ENCODE data around the gene STAT3.
"Not testable (repeated sequence)": the region's sequence is repeated elsewhere in the genome, so short reads cannot be mapped to it uniquely, and the experiment has no call there.

STAT3 gene

DNA sequence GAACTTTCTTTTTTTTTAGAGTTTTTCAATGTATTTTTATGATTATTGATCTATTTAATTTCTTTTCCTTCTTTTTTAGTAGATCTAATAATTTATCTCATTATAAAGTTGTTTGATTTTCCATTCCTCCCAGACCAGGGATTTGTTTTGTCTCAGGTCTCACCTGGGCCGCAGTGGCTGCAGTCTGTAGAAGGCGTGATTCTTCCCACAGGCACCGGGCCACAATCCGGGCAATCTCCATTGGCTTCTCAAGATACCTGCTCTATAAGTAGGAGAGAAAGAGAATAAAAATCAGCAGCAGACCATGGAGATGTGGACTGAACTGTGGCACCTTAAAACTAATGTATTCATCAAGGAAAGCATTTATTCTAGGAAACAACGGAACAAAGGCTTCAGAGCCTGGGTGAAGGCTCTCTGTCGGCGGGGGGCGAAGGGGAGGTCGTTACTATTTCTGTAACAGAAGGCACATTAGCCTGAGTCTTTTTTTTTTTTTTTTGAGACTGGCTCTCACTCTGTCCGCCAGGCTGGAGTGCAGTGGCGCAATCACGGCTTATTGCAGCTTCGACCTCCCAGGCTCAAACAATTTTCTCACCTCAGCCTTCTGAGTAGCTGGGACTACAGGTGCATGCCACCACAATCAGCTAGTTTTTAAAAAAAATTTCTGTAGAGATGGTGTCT is 42.7 kb downstream of the STAT3 start:
- DNase-seq, result no peak

DNA sequence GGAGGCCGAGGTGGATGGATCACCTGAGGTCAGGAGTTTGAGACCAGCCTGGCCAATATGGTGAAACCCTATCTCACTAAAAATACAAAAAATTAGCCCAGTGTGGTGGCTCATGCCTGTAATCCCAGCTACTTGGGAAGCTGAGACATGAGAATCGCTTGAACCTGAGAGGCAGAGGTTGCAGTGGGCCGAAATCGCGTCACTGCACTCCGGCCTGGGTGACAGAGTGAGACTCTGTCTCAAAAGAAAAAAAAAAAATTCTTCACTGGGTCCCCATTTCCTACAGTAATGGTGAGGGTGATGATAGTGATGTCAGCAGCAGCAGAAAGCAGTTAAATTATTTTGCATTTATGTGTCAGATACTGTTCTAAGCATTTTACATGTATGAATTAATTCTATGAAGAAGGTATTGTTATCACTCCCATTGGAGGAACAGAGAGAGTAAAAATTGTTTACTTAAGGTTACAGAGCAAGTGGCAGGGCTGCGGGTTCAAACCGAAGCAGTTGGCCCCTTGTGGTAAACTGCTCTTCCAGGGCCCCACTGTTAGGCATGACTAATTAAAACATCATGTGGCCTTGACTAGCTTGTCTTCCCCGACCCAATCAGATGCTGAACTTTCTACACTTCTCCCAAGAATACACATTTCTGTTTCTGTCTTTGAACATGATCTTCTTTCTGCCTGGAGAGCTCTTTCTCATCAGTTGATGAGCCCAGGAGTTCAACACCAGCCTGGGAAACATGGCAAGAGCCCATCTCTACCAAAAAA is 45.8 kb downstream of the STAT3 start:
- peak; percentile 57 for DNase-seq

DNA sequence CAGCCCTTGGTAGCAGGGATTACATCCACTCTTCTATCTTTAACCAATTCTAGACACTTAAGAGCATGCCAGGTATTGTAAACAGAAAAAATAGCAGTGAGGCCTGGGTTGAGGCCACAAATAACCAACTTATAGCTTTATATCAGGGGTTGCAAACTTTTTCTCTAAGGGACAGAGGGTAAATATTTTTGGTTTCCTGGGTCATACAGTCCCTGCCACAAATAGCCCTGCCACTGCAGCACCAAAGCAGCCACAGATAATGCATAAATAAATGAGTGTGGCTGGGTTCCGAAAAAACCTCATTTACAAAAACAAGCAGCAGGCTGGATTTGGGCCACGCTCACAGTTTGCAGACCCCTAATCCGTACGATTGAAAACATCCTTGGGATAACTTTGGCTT is 46.7 kb downstream of the STAT3 start:
- no peak for DNase-seq

DNA sequence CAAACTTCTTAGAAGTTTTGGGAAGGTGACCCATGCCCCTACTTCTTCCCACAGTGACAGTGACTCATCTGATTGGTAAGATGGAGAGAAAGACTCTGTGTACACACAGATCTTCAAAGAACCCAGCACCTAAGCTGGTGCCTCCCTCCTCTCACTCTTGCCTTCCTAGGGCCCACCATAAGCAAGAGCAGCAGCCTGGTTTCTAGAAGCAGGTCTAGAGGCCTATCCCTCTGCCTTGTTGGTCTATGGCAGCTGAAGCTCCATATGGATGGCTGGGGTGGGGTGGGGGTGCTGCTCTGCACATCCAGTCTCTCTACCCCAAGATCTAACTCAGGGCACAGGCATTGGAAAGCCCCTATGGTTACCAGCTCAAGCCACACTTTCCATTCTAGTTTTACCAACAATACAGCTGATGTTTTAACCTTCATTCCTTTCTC is 47.5 kb downstream of the STAT3 start:
- peak; percentile 48 for DNase-seq

DNA sequence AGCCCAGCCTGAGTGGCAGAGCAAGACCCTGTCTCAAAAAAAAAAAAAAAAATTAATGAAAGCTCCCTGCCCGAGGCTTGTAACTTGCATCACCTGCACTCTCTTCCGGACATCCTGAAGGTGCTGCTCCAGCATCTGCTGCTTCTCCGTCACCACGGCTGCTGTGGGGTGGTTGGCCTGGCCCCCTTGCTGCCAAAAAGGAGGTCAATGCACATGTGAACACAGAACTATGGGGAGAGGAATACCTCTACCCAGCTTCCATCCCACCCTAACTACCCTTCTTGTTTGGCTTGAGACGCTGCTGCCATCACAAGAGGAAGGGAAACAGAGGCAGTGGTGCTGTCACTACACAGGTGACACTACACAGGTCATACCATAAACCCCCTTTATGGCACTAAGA is 49.0 kb downstream of the STAT3 start:
- DNase-seq, result no peak

DNA sequence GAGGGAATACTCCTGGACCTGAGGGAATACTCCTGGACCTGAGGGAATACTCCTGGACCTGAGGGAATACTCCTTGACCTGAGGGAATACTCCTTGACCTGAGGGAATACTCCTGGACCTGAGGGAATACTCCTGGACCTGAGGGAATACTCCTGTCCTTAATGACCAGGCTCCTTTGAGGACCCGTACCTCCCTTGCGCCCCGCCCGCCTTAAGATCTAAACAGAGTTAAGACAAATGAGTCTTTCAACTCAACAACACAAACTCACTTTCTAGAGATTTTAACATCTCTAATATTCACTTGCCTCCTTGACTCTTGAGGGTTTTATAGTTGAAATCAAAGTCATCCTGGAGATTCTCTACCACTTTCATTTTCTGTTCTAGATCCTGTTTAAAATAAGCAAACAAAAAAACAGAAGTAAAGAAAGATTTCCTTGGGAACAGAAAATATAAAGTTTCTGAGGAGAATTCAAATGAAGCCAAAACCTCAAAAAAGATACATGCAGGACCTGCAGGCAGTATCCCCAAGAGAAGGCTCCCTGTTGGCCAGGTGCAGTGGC is 49.7 kb downstream of the STAT3 start:
- DNase-seq, result no peak

DNA sequence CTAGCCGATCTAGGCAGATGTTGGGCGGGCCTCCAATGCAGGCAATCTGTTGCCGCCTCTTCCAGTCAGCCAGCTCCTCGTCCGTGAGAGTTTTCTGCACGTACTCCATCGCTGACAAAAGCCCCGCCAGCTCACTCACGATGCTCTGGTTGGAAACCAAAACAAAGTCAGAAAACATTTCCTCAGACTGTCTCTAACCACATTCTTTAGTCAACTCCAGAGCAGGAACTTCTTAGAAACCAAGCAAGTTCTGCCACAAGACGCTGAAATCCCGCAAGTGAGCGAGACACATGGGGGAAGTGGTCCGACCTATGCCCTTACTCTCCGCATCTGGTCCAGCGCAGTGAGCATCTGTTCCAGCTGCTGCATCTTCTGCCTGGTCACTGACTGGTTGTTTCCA is 50.8 kb downstream of the STAT3 start:
- peak; percentile 81 for DNase-seq

DNA sequence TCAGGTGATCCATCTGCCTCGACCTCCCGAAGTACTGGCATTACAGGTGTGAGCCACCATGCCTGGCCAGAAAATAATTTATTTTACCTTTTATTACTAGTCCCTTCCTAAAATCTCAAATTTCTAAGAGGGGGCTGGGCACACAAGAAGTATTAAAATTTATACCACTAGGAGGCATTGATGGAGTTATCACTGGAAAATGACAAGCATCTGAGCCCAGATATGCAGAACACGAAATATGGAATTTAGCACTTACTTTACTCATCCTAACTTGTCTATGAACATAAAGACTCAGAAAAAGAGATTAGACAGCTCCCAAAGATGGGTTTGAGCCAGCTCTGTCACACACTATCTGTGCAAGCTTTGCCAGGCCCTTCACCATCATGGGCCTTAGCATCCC is 53.6 kb downstream of the STAT3 start:
- DNase-seq, result no peak

DNA sequence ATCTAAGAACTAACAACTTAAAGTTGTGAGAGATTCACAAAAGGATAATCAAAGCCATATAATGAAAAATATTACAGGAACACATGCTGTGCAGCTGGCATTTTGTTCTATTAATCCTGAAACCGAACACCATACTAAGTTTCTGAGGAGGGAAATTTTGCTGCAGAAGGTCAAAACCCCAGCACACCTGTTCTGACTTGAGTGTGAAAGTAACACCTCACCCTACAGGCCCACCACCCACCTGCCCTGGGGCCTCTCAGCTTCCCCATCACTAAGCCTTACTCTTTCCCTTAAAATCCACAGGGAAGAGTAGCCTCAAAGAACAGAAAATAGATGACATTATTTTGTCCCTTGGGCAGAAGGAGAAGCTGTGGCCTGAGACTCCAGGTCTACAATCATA is 55.2 kb downstream of the STAT3 start:
- no peak for DNase-seq

DNA sequence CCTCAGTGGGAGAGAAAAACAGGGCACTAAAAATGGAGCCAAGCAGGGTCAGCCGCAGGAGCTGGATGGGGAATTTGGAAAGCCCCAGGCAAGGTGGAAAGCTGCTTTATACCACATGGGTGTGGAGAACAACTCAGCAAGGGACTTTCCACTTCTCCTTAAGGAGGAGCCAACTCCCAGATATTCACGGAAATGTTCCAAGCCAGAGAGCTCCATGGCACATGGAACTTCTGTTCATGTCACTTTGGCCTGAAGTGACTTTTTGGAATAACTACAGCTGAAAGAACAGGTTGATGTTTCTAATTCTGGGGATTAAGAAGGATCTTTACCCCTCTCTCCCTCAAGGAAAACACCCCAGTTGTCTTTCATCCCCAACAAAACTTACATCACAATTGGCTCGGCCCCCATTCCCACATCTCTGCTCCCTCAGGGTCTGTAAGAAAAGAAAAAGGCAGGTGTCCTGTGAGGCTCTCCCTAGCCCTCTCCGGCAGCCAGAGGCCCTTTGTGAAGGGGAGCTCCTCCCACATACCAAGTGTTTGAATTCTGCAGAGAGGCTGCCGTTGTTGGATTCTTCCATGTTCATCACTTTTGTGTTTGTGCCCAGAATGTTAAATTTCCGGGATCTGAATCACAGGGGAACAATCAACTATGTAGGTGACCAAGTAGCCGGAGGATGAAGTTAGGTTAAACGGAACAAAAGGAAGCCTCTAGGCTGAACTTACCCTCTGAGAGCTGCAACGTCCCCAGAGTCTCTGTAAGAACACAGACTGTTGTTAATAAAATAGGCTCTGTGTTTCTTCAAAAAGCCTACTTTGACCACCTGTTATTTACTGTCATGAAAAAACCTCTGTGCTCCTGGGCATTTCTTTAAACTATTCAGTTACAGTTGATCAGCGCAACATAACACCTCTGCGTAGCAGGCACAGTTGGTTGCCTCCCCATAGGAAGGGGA is 58.9 kb downstream of the STAT3 start:
- DNase-seq, result no peak

DNA sequence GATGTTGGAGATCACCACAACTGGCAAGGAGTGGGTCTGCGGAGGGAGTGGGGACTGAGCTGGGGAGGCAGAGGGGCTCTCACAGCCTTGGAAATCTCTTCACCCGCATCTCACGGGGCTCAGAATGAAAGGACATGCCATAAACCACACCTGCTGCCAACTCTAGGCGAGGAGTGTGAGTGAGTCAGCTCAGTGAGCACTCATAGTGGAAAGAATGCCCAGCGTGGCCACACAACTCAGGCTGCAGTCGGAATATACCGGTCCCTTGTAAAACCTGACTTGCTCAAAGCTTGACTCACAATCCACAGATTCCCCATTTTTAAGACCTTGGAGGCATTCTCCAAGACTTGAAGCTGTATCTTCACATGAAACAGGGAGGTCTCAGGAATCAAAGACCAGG is 63.2 kb downstream of the STAT3 start:
- DNase-seq, result no peak

DNA sequence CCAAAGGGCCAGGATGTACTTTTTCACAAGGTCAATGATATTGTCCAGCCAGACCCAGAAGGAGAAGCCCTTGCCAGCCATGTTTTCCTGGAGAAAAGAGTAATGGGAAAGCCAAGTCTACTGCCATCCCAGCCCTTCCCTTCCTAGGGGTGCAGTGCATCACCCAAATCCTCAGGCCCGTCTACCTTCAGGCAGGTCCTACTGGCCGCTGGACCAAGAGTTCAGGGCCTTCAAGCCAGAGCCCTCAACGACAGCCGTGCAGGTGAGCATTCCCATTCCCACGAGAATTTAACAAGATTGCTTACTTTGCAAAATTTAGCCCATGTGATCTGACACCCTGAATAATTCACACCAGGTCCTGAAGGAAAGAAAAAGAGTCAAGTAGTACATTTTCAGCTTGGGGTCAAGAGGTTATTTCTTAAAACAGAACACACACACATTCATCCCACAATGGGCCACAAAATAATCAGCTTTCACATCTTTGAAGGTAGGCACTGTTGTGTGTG is 64.9 kb downstream of the STAT3 start:
- DNase-seq, result no peak

DNA sequence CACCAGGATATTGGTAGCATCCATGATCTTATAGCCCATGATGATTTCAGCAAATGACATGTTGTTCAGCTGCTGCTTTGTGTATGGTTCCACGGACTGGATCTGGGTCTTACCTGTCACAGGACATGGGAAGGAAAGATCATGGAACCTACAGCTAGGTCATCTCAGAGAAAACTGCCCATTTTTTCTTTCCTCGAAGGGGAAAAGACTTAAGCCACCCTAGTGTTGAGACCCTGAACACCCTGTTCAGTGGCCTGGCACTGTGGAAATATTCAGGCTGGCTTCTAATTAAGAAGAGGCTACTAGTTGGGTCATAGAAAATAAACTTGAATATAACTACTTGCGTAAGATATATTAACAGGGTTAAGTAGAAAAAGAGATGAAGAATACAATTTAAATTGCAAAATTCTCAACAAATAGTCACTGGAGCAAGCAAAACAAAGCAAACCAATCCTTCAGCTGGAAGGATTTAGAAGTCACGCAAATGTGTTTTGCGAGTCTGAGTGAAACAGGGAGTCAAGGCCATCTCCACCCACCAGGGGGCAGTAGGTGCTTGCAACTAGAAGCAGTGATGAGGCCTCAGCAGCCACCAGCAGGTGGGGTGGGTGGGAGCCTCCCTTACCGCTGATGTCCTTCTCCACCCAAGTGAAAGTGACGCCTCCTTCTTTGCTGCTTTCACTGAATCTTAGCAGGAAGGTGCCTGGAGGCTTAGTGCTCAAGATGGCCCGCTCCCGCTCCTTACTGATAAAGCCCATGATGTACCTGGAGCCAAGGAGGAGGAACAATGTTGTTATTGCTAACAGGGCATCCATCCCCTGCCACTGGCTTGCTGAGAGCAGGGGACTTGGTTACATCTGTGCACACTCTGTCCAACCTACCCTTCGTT is 65.6 kb downstream of the STAT3 start:
- DNase-seq, result peak; percentile 96

DNA sequence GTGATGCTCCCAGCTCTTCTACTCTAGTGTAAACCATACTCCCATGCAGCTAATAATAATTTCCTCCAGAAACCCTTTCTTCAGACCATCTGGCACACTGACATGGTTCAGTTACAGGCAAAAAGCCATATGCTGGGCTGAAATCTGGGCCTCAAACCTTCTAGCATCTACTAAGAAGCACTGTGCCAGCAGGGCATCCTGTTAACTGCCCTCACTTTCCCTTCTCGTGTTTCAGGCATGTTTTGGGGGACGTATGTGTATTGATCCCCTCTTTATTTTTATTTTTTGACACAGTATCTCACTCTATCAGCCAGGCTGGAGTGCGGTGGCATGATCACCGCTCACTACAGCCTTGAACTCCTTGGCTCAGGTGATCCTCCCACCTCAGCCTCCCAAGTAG is 66.7 kb downstream of the STAT3 start:
- DNase-seq, result no peak

DNA sequence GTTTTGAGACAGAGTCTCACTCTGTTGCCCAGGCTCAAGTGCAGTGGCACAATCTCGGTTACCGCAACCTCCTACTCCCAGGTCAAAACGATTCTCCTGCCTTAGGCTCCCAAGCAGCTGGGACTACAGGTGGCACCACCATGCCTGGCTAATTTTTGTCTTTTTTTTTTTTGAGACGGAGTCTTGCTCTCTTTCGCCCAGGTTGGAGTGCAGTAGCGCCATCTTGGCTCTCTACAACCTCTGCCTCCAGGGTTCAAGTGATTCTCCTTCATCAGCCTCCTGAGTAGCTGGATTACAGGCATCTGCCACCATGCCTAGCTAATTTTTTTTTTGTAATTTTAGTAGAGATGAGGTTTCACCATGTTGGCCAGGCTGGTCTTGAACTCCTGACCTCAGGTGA is 70.3 kb downstream of the STAT3 start:
- not testable (repeated sequence) for DNase-seq

DNA sequence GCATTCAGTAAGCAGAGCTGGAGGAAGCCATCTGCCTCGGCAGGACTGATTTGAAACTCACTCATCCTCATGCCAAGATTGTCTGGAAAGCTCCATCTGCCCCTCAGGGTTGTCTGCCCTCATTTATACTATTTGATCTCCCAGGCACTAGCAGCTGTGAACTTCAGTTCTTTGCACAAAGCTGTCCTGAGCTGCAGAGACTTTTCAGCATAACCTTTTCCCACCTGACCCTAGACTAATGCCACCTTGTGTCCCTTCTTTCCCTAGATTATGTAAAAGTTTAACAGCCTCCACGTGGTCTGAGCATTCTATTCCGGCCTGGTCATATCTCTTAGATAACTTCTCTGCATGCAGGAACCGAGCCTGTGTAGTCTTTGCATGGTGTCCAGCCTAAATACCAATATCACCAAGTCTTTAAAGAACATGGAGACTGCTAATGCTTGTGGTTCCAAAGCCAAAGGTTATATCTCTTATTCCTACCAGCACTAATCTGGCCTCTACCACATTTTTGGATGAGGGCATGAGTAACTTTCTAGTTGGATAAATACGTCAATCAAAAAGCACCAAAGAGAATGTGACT is 70.9 kb downstream of the STAT3 start:
- DNase-seq, result no peak

DNA sequence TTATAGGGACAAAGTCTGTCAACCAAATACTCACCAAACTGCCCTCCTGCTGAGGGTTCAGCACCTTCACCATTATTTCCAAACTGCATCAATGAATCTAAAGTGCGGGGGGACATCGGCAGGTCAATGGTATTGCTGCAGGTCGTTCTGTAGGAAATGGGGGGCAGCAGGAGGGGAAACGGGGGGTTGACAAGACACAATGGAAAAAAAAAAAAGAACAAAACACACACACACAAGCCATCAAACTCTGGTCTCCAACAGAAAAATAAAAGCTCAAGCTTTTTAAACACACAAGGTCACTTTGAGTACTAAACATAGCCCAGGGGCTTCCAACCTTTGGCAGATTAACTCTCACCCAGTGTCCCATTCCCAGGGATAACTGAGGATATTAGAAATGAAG is 71.5 kb downstream of the STAT3 start:
- no peak for DNase-seq

DNA sequence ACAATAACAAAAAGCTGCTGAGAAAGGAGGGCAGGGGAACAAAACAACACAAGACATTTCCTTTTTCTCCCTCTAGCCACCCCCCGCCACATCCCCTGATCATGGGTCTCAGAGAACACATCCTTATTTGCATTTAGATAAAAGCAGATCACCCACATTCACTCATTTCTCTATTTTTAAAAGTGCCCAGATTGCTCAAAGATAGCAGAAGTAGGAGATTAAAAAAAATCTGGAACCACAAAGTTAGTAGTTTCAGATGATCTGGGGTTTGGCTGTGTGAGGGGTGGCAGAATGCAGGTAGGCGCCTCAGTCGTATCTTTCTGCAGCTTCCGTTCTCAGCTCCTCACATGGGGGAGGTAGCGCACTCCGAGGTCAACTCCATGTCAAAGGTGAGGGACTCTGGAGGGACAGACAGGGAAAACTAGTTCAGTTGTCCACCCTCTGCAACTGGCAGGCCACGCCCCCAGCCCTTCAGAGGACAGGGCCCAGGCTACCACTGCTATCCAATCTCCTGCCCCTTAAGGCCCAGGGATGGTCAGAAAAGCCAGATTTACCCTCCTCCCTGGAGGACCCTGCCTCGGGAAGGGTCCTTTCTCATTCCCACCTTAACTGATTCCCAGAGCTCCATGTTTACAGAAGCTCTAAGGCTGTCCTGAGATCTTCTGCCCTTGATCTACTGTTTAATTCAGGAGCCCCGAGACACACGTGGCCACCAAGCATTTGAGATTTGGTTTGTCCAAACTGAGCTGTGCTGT is 72.7 kb downstream of the STAT3 start:
- DNase-seq, result no peak

DNA sequence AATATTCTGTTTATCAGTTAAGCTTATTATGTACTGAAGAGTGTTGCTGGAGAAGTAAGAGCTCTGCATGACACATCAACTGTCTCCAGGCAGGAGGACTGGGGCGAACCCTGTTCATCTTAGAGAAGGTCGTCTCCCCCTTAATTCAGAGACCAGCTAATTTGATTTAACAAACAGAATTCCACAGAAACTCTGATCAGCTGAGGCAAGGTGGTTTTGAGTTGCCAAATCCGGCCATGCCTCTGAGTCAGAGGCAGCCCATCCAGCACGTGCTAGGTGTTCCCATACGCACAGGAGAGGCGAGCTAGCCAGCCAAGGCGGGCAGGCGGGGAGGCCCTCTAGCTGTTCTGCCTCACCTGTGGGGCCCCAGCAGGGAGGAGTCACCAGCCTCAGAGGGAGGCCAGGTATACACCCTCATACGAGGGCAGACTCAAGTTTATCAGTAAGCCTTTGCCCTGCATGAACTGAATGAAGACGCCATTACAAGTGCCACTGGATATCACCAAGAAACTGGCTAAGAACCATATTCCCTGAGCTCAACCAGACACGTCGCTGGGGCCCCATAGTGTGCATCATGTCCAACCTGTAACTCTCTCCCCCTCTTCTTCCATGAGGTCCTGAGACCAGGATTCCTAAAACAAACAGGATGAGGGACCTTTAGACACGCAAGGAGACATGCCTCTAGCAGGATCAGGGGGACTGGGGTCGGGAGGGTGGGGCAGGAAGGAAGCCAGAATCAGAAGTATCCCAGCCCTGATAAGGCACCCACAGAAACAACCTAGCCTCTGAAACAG is 74.3 kb downstream of the STAT3 start:
- peak; percentile 35 for DNase-seq

DNA sequence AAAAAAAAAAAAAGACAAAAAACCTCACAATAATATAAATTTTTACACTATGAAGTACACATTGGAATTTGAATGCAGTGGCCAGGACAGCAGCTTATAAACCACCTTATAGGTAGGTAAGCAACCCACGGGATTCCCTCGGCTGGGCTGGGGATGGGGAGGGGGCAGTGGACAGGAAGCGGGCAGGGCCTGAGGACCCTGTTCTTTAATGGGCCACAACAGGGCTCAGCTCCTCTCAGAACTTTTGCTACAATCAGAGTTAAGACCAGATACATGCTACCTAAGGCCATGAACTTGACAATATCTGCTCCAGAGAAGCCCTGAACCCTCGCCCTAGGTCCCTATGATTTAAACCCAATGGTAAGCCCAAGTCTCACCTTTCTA is 74.9 kb downstream of the STAT3 start:
- DNase-seq, result no peak
